Measurements from ENCODE around the gene PLGRKT.
"Not testable (repeated sequence)": the region's sequence is repeated elsewhere in the genome, so short reads cannot be mapped to it uniquely, and the experiment has no call there.

DNA sequence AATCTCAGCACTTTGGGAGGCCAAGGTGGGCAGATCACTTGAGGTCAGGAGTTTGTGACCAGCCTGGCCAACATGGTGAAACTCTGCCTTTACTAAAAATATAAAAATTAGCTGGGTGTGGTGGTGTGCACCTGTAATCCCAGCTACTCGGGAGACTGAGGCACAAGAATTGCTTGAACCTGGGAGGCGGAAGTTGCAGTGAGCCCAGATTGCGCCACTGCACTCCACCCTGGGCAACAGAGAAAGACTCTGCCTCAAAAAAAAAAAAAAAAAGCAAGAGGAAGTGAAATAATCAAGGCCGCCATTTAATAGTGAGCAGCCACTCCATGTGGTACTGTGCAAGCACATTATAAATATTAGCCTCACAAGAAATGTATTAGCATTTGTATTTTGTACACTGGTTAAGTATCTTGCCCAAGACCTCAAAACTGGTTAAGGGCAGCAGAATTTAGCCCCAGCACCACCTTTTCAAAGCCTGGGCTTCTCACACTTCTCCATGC, 27.2 kb upstream of the PLGRKT start:
- TF ChIP-seq, protein P1, sequence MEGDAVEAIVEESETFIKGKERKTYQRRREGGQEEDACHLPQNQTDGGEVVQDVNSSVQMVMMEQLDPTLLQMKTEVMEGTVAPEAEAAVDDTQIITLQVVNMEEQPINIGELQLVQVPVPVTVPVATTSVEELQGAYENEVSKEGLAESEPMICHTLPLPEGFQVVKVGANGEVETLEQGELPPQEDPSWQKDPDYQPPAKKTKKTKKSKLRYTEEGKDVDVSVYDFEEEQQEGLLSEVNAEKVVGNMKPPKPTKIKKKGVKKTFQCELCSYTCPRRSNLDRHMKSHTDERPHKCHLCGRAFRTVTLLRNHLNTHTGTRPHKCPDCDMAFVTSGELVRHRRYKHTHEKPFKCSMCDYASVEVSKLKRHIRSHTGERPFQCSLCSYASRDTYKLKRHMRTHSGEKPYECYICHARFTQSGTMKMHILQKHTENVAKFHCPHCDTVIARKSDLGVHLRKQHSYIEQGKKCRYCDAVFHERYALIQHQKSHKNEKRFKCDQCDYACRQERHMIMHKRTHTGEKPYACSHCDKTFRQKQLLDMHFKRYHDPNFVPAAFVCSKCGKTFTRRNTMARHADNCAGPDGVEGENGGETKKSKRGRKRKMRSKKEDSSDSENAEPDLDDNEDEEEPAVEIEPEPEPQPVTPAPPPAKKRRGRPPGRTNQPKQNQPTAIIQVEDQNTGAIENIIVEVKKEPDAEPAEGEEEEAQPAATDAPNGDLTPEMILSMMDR (conservative IDR thresholded peaks at IDR 0.05; ENCODE audit: low read length) = not testable (repeated sequence)
- TF ChIP-seq EZH2phosphoT487 (IDR thresholded peaks at IDR 0.05; ENCODE audit: borderline replicate concordance, low read depth, low read length) = not testable (repeated sequence)
